ENCODE data around the gene CDON. TPM values are rescaled to one million over a fixed set of nuclear protein-coding genes. Genes with fewer than 3 reads are reported as not detected.

The CDON gene
- total and polyA plus RNA-seq, 9 of the 15 experiments (the other 6 are each of a cell fraction or from before 2014, with no cell fraction given) = 0.08 to 0.64 (median 0.40) TPM

- FAIRE-seq (no peak), ATAC-seq (no peak), DNase-seq (ENCODE audit: extremely low read depth in 1 of 4, low spot score in 3 of 4) (no peak)
- Histone ChIP-seq H3K9ac (ENCODE audit: insufficient read depth in 1 of 2, low read depth in 2 of 2, low read length in 2 of 2) (no peak overlapping the region), H3K9me3 (replicated peaks; ENCODE audit: control insufficient read depth, insufficient read depth, low read depth, low read length) (no peaks in the 10 kb centered on the region), H3K27ac (ENCODE audit: extremely low read depth, low read depth, low read length) (no peak overlapping the region), H3K36me3 (ENCODE audit: control insufficient read depth, insufficient read depth, low read length) (no peaks in the 10 kb centered on the region), H3K4me2 (ENCODE audit: insufficient read depth, low read length) (no peak overlapping the region), H3K4me1 (replicated peaks in 1 of 2; ENCODE audit: control insufficient read depth in 2 of 2, insufficient read depth in 2 of 2, low read length in 2 of 2) (peaks cover 0 to 4% of the 10 kb centered on the region in 2 experiments; a peak in 2 of 5 replicates), H3K4me3 (no peak overlapping the region), H3K79me2 (ENCODE audit: control insufficient read depth, insufficient read depth, low read length) (no peaks in the 10 kb centered on the region), H4K20me1 (replicated peaks; ENCODE audit: control insufficient read depth, insufficient read depth, low read length) (peaks cover 8% of the 10 kb centered on the region; the same call in 1 of the 2 replicates), H2AFZ (ENCODE audit: low read depth, low read length) (no peak overlapping the region), H3K9me1 (ENCODE audit: control insufficient read depth, insufficient read depth, low read length) (peaks cover 4% of the 10 kb centered on the region), H3K27me3 (ENCODE audit: control insufficient read depth in 2 of 2, insufficient read depth in 2 of 2, low read length in 2 of 2) (peaks cover 70 to 76% of the 10 kb centered on the region in 2 experiments)
- WGBS (ENCODE audit: insufficient coverage, low coverage, missing lambda C conversion rate) = 3% methylated on average over 21 of the region's 21 CpGs
- ChIA-PET POLR2A (interaction anchor here (0.6 to 1.3 kb wide), 2 partner anchors 12 to 458 kb away, joined by 3 to 6 read pairs; no protein-coding TSS in a partner anchor), CTCF (ENCODE audit: low intra/inter-chr PET ratio) (no interaction called here)
- BruUV-seq (replicated peaks) = no TSS peak
- in situ Hi-C loops (cut with MboI) = no loop called here
- intact Hi-C loops (cut with micrococcal nuclease) = no loop called here
- TF ChIP-seq RFX1 (IDR thresholded peaks at IDR 0.05) (no peak), ZC3H8 (IDR thresholded peaks at IDR 0.05) (no peak), NR3C1 (CRISPR knock-in tag; IDR thresholded peaks at IDR 0.05) (no peak), DNMT1 (IDR thresholded peaks at IDR 0.05) (no peak), SMARCB1 (IDR thresholded peaks at IDR 0.05; ENCODE audit: insufficient read length, low read depth) (no peak), NR2C2 (CRISPR knock-in tag; IDR thresholded peaks at IDR 0.05) (no peak), NR2C2 (tag; IDR thresholded peaks at IDR 0.05) (no peak), SMAD2 (IDR thresholded peaks at IDR 0.05; ENCODE audit: low read depth, low read length) (no peak), RBM17 (IDR thresholded peaks at IDR 0.05; ENCODE audit: borderline replicate concordance, low read depth, low read length) (no peak), ARNT (IDR thresholded peaks at IDR 0.05) (no peak), FOXO4 (CRISPR knock-in tag; IDR thresholded peaks at IDR 0.05) (no peak), ZFPM2 (CRISPR knock-in tag; IDR thresholded peaks at IDR 0.05) (no peak), HMGXB4 (CRISPR knock-in tag; IDR thresholded peaks at IDR 0.05) (no peak)
Observed at GRCh38 chr11:125954123-125954944, 108.3 kb downstream of the CDON start.
